SK-N-MC (cell line): ENCODE measurements around the gene C2CD2.

Source experiments
- EZH2 ChIP-seq: fragments of 200-600 bp; sonication (generic); IDR thresholded peaks from one replicate; pipeline ENCODE4 v1.6.1; 2017; ENCODE audit warnings: antibody characterized with exemption
- FOXP2 ChIP-seq: optimal IDR thresholded peaks from 2 replicates; pipeline ENCODE3; 2011; ENCODE audit warnings: mild to moderate bottlenecking, moderate library complexity; ENCODE audit not compliant: insufficient read depth; ENCODE audit errors: extremely low read length, control extremely low read depth
- POLR2AphosphoS5 ChIP-seq: IDR thresholded peaks from 2 replicates; pipeline ENCODE4 v1.6.1; 2012; ENCODE audit warnings: mild to moderate bottlenecking, low read depth, low read length, borderline replicate concordance

DNA sequence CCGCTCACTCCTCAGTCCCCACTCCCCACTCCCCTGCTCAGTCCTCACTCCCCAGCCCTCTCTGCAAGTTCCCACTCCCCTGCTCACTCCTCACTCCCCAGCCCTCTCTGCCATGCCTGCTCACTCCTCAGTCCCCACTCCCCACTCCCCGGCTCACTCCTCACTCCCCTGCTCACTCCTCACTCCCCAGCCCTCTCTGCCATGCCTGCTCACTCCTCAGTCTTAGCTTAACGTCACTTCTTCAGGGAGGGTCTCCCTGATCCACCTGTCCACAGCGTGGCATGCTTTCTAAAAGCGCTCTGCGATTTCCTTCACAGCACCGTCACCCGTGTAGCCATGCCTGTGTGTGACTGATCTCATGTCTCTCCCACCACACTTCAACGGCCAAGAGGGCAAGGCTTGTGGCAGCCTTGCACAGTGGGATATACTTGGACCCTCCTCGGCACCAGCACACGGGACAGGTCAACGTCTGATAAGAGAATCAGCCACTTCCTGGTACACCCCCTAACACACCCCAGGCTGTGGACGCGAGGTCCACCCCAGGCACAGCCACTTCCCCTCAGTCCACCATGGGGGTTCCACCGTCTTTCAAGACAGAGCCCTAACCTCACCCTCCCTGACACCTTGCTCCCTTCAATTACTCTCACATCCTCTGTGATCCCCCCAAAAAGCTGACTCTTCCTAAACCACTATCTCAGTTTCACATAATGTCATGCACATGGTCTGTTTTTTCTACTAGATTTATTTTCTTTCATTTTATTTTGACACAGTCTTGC is 88.6 kb downstream of the C2CD2 start:
- TF ChIP-seq EZH2 (no peak), POLR2AphosphoS5 (no peak), FOXP2 (no peak)
